NCI-H2171 treated with DMSO at 0.1 percent for 48 hours (cell line): ENCODE measurements around the gene F11.
"Not testable (repeated sequence)": the region's sequence is repeated elsewhere in the genome, so short reads cannot be mapped to it uniquely, and the experiment has no call there.

ENCODE experiments used
- DNase-seq: peaks from one replicate; lab custom pipeline; 2025; lab: John Stamatoyannopoulos, UW

The F11 gene

GRCh38 chr4:186298031-186298647, 32.1 kb downstream of the F11 start:
- no peak for DNase-seq

DNA sequence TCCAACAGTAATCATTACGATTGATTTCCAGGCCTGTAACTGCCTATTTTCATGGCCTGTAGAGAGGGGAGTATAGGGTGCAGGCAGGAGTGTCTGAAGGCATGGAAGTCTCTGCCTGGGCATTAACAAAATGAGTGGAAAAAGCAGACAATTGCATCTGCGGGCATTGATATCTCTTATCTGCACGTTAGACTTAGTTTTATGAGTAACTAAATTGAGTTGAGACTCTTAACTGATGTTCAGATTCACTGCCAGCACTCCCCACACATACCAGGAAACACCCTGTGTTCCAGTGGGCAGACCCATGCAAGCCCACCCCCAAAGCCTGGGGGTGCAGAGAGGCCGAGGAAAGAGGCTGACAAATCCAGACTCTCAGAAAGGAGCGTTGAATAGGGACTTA, 33.3 kb downstream of the F11 start:
- DNase-seq: no peak

DNA sequence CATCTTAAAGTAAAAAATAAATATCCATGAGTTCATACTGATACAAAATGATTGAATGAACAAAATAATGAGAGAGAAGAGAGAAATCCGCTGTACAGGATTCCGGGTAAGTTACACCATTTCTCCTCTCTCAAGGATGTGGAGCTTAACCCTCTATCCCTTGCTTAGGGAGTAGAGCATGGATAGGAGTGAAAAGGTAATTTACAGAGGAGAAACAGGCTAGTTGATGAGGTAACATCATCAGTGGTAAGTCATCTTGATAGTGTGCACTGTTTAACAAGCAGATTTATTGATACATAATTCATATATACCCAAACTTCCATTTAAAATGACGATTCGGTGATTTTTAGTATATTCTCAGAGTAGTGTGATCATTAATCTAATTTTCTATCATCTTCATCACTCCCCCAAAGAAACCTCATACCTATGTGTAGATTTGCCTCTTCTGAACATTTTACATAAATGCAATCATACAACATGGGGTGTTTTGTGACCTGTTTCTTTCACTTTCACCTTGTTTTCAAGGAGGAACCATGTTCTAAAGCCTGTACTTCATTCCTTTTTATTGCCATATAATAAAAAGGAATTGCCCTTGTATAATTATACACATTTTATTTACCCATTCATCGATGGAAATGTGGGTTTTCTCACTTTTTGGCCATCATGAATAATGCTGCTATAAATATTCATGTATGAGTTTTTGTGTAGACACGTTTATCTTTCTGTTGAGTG, 34.8 kb downstream of the F11 start:
- DNase-seq: no peak

DNA sequence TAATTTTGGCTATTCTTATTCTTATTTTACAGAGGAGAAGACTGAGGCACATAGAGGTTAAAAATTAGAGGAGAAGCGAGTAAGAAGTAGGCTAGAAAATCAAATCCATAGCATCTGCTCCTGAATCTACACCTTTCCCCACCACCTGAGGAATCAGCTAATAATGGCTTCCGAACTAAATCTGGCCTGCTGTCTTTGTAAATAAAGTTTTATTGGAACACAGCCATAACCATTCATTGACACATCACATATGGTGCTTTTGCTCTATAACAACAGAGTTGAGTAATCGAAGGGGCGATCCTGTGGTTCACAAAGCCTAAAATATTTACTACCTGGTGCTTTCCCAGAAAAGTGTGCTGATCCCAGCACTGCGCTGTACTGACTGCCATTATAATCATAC, 38.2 kb downstream of the F11 start:
- no peak for DNase-seq

DNA sequence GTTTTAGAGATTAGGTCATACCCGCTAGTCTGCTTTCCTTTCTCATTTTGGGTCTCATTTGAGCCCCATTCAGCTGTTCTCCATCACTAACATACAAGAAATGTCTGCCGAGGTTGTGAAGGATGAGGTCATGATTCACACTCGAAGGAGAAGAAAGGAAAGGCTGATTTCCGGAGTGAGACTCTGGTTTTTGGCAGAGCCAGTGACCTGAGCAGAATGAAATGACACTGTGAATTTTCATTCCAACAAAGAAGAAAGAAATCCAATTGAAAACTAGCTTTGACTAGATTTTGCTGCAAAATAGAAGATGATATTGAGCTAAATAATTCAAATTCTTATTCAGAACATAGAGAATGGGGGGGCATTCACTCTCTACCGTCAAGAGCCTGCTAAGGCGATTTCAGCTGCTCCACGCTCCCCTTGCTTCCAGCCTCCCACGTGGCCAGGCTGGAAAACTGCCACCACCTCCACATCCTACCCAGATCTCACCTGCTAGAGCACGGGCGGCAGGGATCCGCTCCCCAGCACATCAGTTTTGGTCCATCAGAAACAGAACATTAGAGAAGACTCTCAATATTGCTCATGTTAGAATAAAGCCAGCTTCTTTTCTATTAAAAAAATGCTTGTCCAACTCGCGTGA, 39.0 kb downstream of the F11 start:
- no peak for DNase-seq

DNA sequence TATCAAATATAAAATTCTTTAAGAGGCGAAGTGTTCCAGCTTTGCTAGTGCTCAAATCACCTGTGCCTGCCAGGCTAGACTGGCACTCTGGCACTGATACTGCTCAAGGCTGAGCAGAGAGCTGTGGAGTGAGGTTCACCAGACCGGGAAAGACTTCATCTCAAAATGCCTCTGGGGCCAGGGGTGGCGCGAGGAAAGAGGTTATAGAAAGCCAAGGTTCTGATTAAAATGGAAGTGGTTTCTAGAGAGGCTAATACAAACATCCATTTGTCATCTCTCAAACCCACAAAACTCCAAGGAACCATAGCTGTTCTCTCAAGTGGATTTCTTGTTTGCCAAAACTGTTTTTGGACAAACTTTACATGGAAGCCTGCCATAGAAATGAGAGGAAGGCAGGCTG, 41.5 kb downstream of the F11 start:
- DNase-seq: no peak

GRCh38 chr4:186307916-186308315, 41.9 kb downstream of the F11 start:
- DNase-seq: no peak

DNA sequence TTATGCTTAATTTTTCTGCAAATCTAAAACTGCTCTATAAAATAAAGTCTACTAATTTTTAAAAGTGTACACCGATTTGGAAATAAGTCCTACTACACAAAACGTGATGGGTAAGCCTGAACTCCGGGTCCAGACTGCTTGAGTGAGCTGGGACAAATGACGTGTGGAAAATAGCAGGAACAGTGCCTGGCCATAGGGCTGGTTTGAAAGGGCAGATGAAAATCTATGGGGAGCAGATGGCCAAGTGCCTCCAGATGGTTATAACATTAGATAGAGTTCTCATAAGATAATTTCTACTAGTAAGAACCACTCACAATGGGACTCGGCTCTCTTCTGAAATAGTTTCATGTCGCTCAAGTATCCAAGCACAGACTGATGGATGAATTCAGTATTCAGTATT, 52.5 kb downstream of the F11 start:
- DNase-seq: no peak

GRCh38 chr4:186324660-186325059, 58.7 kb downstream of the F11 start:
- DNase-seq: not testable (repeated sequence)

- no peak for DNase-seq
These were observed 60.4 kb downstream of the F11 start for GRCh38 chr4:186326391-186326790.

DNA sequence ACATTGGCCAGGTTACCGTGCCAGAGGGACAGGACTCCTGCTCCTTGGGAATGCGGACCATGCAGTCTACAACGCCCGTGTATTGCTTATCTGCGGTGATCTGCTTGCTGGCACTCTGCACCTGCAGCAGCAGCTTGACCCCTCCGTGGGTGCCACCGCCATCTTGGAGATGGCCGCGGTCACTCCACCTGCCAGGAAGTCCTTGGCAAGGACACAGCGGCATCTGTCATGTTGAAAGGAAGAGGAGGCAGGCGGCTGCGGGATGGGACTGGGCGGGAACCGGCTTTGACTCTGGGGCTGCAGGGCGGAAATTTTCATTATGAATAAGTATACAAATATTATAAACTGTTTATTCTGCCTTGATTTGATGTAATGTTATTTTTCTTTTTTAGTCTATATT, 63.4 kb downstream of the F11 start:
- DNase-seq: no peak

DNA sequence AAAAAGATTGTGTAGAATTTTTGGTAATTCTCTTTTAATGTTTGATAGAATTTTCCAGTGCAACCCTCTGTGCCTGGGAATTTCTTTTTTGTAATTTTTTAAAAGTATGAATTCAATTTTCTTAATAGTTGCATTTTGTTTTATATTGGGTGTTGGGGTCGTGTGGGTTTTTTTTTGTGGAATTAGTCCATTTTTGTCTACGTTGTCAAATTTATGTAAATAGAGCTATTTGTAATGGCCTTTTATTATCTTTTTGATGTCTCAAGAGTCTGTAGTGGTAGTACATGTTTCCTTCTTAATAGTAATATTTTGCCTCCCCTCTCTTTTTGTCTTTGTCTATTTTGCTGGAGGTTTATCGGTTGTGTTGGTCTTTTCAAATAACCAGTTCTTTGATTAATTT, 64.4 kb downstream of the F11 start:
- no peak for DNase-seq

DNA sequence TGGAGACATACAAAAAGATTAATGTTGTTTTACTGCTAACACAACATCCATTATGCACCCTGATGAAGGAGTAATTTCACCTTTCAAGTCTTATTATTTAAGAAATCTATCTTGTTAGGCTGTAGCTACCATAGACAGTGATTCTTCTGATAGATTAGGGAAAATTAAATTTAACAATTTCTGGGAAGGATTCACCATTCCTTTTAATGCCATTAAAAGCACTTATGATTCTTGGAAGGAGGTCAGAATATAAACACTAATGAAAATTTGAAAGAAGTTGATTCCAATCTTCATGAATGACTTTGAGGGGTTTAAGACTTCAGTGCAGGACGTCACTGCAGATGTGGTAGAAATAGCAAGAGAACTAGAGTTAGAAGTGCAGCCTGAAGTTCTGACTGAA, 69.8 kb downstream of the F11 start:
- no peak for DNase-seq
